Measurements from ENCODE around the gene NME7.
"Not testable (repeated sequence)": the region's sequence is repeated elsewhere in the genome, so short reads cannot be mapped to it uniquely, and the experiment has no call there.

The NME7 gene

GRCh38 chr1:169196581-169196980, 171.0 kb downstream of the NME7 start:
- DNase-seq (ENCODE audit: low read depth) = no peak
- TF ChIP-seq CTCF (IDR thresholded peaks at IDR 0.05; ENCODE audit: insufficient read depth, low read depth, low read length, missing control alignments) = no peak
- H3K4me3 ChIP-seq (ENCODE audit: low read length) = no peak overlapping the region

GRCh38 chr1:169196161-169196560, 171.4 kb downstream of the NME7 start:
- H3K4me3 ChIP-seq (ENCODE audit: low read length) = no peak overlapping the region
- no peak for DNase-seq (ENCODE audit: low read depth)
- no peak for TF ChIP-seq CTCF (IDR thresholded peaks at IDR 0.05; ENCODE audit: insufficient read depth, low read depth, low read length, missing control alignments)

- TF ChIP-seq CTCF (IDR thresholded peaks at IDR 0.05; ENCODE audit: insufficient read depth, low read depth, low read length, missing control alignments) = no peak
- H3K4me3 ChIP-seq (ENCODE audit: low read length) = no peak overlapping the region
- no peak for DNase-seq (ENCODE audit: low read depth)
Measured at GRCh38 chr1:169193191-169193850, 174.3 kb downstream of the NME7 start.

GRCh38 chr1:169186106-169186505, 181.5 kb downstream of the NME7 start:
- TF ChIP-seq CTCF (IDR thresholded peaks at IDR 0.05; ENCODE audit: insufficient read depth, low read depth, low read length, missing control alignments) = no peak
- H3K4me3 ChIP-seq (ENCODE audit: low read length) = no peak overlapping the region
- DNase-seq (ENCODE audit: low read depth) = no peak

- no peak for TF ChIP-seq CTCF (IDR thresholded peaks at IDR 0.05; ENCODE audit: insufficient read depth, low read depth, low read length, missing control alignments)
- DNase-seq (ENCODE audit: low read depth) = no peak
- no peak overlapping the region for H3K4me3 ChIP-seq (ENCODE audit: low read length)
Measured at GRCh38 chr1:169184812-169185211, 182.8 kb downstream of the NME7 start.

- DNase-seq (ENCODE audit: low read depth) = no peak
Measured at GRCh38 chr1:169180174-169180573, 187.4 kb downstream of the NME7 start.

GRCh38 chr1:169179431-169179830, 188.2 kb downstream of the NME7 start:
- H3K4me3 ChIP-seq (ENCODE audit: low read length); DNase-seq (ENCODE audit: low read depth): not testable (repeated sequence)

More at GRCh38 chr1:169180174-169180573, 187.4 kb downstream of the NME7 start:
- TF ChIP-seq CTCF (IDR thresholded peaks at IDR 0.05; ENCODE audit: insufficient read depth, low read depth, low read length, missing control alignments) = no peak
- no peak overlapping the region for H3K4me3 ChIP-seq (ENCODE audit: low read length)

Measured in epithelial cell of esophagus (primary cell).